ENCODE data around the gene COX6A1. TPM values are rescaled to one million over a fixed set of nuclear protein-coding genes. Genes with fewer than 3 reads are reported as not detected.

COX6A1 gene
- total RNA-seq, 6 experiments from 2014 or later = 229 to 625 (median 292) TPM

GRCh38 chr12:120470150-120470784 is 32.4 kb downstream of the COX6A1 start:
- peak overlapping the region; percentile 84 to 89 (median 88) for H3K4me3 ChIP-seq
- H3K36me3 ChIP-seq = peaks cover 0 to 4% (median 3%) of the 10 kb centered on the region in 4 donors
- H3K27me3 ChIP-seq = no peaks in the 10 kb centered on the region
- H3K4me1 ChIP-seq = peaks cover 0 to 32% (median 0%) of the 10 kb centered on the region in 4 donors
- TF ChIP-seq POLR2A (IDR thresholded peaks at IDR 0.05) (no peak), CTCF (IDR thresholded peaks at IDR 0.05) (no peak)
- H3K9me3 ChIP-seq = no peaks in the 10 kb centered on the region
- DNase-seq (no peak), ATAC-seq (peak; percentile 16 to 31 (median 28))
- 82% methylated on average over 11 of the region's 26 CpGs for WGBS (ENCODE audit: insufficient coverage, low coverage, low lambda C conversion rate, missing lambda C conversion rate)
- intact Hi-C loops (cut with DNase I) = no loop called here
- H3K27ac ChIP-seq = peak overlapping the region; percentile 76 to 92 (median 83)

GRCh38 chr12:120472521-120472920 is 34.6 kb downstream of the COX6A1 start:
- H3K9me3 ChIP-seq = no peaks in the 10 kb centered on the region
- intact Hi-C loops (cut with DNase I) = no loop called here
- TF ChIP-seq CTCF (IDR thresholded peaks at IDR 0.05) = no peak
- no peak for TF ChIP-seq POLR2A (IDR thresholded peaks at IDR 0.05)
- H3K36me3 ChIP-seq = no peaks in the 10 kb centered on the region
- ATAC-seq (no peak), DNase-seq (no peak)
- no peaks in the 10 kb centered on the region for H3K27me3 ChIP-seq
- no peak overlapping the region for H3K4me3 ChIP-seq
- H3K4me1 ChIP-seq = peaks cover 0 to 21% (median 0%) of the 10 kb centered on the region in 4 donors
- no peak overlapping the region for H3K27ac ChIP-seq

- TF ChIP-seq CTCF (IDR thresholded peaks at IDR 0.05) (no peak), POLR2A (IDR thresholded peaks at IDR 0.05) (no peak)
- H3K9me3 ChIP-seq = no peaks in the 10 kb centered on the region
- no peaks in the 10 kb centered on the region for H3K27me3 ChIP-seq
- no peak overlapping the region for H3K4me3 ChIP-seq
- no peak overlapping the region for H3K27ac ChIP-seq
- ATAC-seq (no peak), DNase-seq (no peak)
- H3K4me1 ChIP-seq = peaks cover 0 to 13% (median 0%) of the 10 kb centered on the region in 4 donors
- H3K36me3 ChIP-seq = no peaks in the 10 kb centered on the region
- 74% methylated on average over 4 of the region's 6 CpGs for WGBS (ENCODE audit: insufficient coverage, low coverage, low lambda C conversion rate, missing lambda C conversion rate)
- intact Hi-C loops (cut with DNase I) = no loop called here
Measured at GRCh38 chr12:120473807-120474615, 36.1 kb downstream of the COX6A1 start.

GRCh38 chr12:120474616-120474960 is 36.7 kb downstream of the COX6A1 start:
- ATAC-seq (peak in 1 of 4 donors; percentile 46), DNase-seq (peak in 1 of 3 donors; percentile 27)
- 20% methylated on average over 2 of the region's 2 CpGs for WGBS (ENCODE audit: insufficient coverage, low coverage, low lambda C conversion rate, missing lambda C conversion rate)
- Histone ChIP-seq H3K27ac (no peak overlapping the region), H3K4me3 (no peak overlapping the region), H3K4me1 (peaks cover 0 to 13% (median 0%) of the 10 kb centered on the region in 4 donors), H3K27me3 (no peaks in the 10 kb centered on the region), H3K9me3 (no peaks in the 10 kb centered on the region), H3K36me3 (no peaks in the 10 kb centered on the region)
- TF ChIP-seq POLR2A (IDR thresholded peaks at IDR 0.05) = no peak
- intact Hi-C loops (cut with DNase I) = no loop called here

GRCh38 chr12:120475643-120476042 is 37.7 kb downstream of the COX6A1 start:
- TF ChIP-seq POLR2A (IDR thresholded peaks at IDR 0.05) (no peak), CTCF (IDR thresholded peaks at IDR 0.05) (no peak)
- intact Hi-C loops (cut with DNase I) = no loop called here
- DNase-seq = no peak
- 88% methylated on average over 1 of the region's 1 CpG for WGBS (ENCODE audit: insufficient coverage, low coverage, low lambda C conversion rate, missing lambda C conversion rate)
- H3K36me3 ChIP-seq = no peaks in the 10 kb centered on the region
- no peak for ATAC-seq
- no peak overlapping the region for H3K27ac ChIP-seq
- H3K27me3 ChIP-seq = no peaks in the 10 kb centered on the region
- H3K4me1 ChIP-seq = peaks cover 0 to 8% (median 0%) of the 10 kb centered on the region in 4 donors
- no peaks in the 10 kb centered on the region for H3K9me3 ChIP-seq
- H3K4me3 ChIP-seq = no peak overlapping the region
